Fibroblast of pulmonary artery (primary cell): ENCODE data around the gene ELN.
A peak's percentile ranks its signal among the peaks of the same experiment; 100 is the strongest.

Experiments
- DNase-seq: peaks from one replicate; pipeline ENCODE4 v3.0.0-alpha.2; 2010; ENCODE audit warnings: low read depth
- H3K4me3 ChIP-seq: replicated peaks from 2 replicates; pipeline ENCODE4 v1.5.1; 2011; ENCODE audit warnings: low read depth, mild to moderate bottlenecking, control low read depth, low read length, moderate library complexity
- TF ChIP-seq, protein P1 (sequence below): IDR thresholded peaks from 2 replicates; pipeline ENCODE4 v1.5.1; 2011; ENCODE audit warnings: mild to moderate bottlenecking, control low read depth, low read length, inconsistent platforms; ENCODE audit errors: missing control alignments

The ELN gene

DNA sequence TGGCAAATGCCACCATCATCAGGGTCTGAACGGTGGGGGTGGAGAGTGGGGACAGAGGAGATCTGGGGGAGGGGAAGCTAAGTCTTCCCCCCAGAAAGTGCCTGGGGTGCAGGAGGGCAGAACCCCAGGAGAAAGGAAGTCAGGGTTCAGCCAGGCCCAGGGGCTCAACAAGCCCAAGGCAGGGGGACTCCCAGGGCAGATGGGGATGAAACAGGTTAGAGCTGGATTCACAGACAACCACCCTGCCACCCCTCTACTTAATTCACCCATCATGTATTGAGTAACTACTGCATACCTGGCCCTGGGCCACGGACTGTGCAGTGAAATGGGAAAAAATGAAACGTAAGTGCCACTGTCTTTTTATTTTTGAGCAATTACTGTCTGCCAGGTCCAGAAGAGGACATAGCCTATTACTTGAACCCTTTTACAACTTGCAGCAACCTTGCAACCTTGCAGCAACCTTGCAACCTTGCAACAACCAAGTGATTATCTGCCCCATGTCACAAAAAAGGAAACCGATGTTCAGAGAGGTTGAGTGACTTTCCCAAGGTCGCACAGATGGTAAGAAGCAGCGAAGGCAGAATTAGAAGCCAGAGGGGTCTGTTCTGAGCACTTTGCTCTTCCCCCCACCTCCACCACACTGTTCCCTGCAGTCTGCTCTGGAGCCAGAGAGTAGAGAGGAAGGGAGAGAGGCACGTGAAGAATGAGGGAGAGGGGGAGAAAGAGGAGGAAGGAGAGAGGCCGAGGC lies 4.8 kb downstream of the ELN start:
- TF ChIP-seq, protein P1, sequence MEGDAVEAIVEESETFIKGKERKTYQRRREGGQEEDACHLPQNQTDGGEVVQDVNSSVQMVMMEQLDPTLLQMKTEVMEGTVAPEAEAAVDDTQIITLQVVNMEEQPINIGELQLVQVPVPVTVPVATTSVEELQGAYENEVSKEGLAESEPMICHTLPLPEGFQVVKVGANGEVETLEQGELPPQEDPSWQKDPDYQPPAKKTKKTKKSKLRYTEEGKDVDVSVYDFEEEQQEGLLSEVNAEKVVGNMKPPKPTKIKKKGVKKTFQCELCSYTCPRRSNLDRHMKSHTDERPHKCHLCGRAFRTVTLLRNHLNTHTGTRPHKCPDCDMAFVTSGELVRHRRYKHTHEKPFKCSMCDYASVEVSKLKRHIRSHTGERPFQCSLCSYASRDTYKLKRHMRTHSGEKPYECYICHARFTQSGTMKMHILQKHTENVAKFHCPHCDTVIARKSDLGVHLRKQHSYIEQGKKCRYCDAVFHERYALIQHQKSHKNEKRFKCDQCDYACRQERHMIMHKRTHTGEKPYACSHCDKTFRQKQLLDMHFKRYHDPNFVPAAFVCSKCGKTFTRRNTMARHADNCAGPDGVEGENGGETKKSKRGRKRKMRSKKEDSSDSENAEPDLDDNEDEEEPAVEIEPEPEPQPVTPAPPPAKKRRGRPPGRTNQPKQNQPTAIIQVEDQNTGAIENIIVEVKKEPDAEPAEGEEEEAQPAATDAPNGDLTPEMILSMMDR, result no peak
- DNase-seq, result no peak
- H3K4me3 ChIP-seq, result no peak overlapping the region

DNA sequence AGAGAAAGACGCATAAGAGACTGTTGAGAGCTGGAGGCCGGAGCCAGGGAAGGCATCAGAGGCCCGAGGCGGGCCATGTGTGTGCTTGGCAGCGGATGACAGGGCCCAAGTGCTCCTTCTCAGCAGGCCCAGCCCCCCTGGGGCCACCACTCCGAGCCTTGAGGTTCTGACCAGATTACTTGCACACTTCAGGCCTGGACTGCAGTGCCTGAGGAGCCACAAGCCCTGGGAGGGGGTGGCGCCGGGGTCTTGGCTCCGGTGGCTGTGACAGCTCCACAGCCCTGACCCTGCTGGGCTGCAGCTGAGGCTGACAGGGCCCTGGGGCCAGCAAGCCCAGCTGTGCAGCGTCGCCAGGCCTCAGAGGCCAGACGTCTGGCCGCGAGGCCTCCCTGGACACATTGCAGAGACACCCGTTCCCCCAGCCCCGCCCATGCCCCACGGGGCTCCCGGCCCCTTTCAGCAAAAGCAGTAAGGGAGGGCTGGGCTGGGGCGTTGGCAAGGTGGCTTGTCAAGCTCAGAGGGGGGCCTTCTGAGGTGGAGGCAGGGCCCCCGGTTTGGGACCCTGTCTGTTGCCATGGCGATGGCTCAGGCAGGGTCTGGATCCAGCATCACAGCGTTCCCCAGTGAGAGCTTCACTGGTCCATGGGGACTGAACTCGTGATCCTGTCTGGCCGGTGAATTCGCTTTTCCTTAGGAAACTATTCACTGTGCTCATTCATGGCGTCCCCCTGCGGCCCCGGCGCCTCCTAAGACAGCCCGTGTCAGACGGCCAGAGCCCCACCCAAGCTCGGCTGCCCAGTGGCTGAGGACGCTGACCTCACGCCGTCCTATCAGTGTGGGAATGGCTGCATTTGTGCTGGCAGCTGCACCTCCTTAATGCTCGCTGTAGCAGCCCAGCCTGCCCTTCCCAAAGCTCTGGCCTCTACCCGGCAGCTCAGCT lies 5.7 kb downstream of the ELN start:
- no peak overlapping the region for H3K4me3 ChIP-seq
- TF ChIP-seq, protein P1, result no peak
- peak; percentile 56 for DNase-seq

DNA sequence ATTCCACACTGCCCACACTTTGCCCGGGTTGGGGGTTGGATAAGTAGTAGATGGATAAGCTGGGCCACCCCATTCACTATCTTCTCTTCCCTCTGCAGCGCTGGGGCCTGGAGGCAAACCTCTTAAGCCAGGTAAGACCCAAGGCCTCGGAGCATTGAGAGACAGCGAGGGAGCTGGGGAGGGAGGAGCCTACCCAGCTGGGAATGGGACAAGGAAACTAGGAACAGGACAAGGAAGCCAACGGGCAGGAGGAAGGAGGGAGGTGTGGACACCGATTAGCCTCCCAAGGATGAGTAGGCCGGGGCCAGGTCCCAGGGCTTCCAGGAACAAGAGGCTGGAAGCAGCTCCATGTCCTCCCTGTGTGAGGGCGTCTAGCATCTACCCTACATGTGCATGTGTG lies 9.6 kb downstream of the ELN start:
- no peak overlapping the region for H3K4me3 ChIP-seq
- DNase-seq, result no peak
- TF ChIP-seq, protein P1, result no peak

DNA sequence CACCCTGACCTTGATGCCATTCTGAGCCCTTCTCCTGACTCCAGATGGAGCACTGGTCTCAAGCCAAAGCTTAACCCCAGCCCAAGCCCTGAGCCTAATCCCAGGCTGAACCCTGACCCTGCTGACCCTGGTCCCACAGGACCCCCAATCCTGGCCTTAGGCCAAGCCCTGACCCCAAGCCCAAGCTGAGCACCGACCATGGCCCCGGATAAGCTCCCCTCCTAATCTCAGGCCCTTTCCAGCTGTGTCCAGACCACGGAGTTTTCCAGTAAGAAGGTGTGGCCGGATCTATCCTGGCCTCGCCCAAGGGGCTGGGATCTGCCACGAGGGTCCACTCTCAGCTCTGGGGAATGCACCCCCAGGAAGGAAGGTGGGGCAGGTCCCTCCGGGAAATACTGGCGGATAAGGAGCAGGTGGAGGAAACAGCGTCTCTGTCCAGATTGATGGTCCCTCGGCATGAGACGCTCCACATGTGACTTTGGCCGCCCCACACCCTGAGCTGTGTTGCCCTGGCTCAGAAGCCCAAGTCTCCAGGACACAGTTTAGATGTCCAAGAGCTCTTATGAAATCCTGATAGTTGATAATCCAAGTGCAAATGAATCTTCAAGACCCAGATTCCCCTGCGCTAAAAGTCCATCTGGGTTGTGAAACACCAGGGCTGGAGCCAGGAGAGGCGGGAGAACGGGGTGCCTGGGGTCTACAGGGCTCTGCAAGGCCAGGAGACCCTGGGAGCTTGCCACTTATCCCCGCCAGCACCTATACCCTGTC lies 10.4 kb downstream of the ELN start:
- TF ChIP-seq, protein P1, result no peak

DNA sequence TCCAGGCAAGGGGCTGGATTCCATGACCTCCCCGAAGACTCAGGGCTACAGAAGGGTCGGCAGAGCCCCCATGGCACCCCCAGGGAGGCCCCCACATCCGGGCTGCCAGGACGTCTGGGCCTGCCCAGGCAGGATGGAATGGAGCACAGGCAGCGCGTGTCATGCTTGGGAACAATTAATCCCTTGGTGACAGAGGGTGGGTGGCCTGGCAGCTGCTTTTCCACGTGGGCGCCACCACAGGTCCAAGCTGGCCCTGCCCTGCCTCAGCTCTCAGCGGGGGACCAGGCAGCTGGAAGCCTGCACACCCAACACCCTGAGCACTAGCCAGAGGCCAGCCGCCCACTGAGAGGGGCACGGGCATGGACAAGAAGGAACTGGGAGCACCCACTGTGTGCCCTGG lies 11.4 kb downstream of the ELN start:
- no peak for DNase-seq
- no peak overlapping the region for H3K4me3 ChIP-seq
- TF ChIP-seq, protein P1, result no peak

More for the DNA sequence above, 10.4 kb downstream of the ELN start:
- H3K4me3 ChIP-seq, result no peak overlapping the region
- no peak for DNase-seq

DNA sequence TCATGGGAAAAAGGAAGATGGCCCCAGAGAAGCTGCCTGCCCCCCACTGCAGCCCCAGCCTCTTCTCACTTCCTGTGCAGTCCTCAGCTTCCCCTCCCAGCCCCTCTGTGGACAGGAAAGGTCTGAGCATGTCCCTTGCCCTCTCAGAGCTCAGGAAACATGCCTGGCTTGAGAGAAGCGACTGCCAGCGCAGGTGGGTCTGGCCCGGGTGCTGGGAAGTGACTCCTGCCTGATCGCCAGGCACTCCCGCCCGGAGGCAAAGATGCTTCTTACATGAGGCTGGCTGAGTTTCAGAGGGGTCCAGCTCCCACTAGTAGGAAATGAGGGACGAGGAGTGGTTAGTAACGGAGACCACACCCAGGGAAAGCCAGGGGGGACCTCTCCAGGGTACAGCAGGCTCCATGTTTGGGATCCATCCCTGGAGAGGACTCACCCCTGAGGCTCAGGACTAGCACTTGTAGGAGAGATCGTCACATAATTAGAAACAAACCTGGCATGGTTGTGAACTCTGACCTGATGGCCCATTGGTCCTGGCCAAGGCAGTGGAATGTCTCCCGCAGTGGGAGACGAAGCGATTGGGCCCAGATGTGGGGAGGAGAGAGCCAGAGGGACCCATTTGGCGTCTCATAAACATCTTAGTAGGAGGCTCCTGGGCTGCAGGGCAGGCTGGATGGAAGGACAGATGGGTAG lies 12.3 kb downstream of the ELN start:
- no peak overlapping the region for H3K4me3 ChIP-seq
- TF ChIP-seq, protein P1, result no peak
- DNase-seq, result no peak
